Fibroblast of lung (primary cell): ENCODE results near the gene TGOLN2.

Source experiments
- CTCF ChIP-seq, 2 donors: IDR thresholded peaks in 1 of 2; conservative IDR thresholded peaks in 1 of 2; 1 replicate in 1 of 2; 2 replicates in 1 of 2; pipeline ENCODE4 v1.5.1; 2011 to 2012; ENCODE audit warnings: low read length in 2 of 2, control low read depth in 1 of 2, inconsistent platforms in 1 of 2, low read depth in 1 of 2, mild to moderate bottlenecking in 1 of 2
- EZH2 ChIP-seq: IDR thresholded peaks from 2 replicates; pipeline ENCODE4 v1.5.1; 2012; ENCODE audit warnings: low read length, control low read depth, mild to moderate bottlenecking; ENCODE audit errors: missing control alignments

- TF ChIP-seq EZH2 = no peak
- no peak for TF ChIP-seq CTCF (conservative IDR thresholded peaks at IDR 0.05 in 1 of 2, IDR thresholded peaks at IDR 0.05 in 1 of 2; ENCODE audit: low read depth in 1 of 2, low read length in 2 of 2)
These were observed 3.2 kb upstream of the TGOLN2 start for GRCh38 chr2:85330839-85331636.
